Stimulated activated memory B cell treated with anti-CD40 and anti-IgM and Interleukin-4, amounts not matched to agents 10 μg/mL and 1 μg/mL and 100 μg/mL, for 72 hours (primary cell): ENCODE results near the gene NLRP8.
A peak's percentile ranks its signal among the peaks of the same experiment; 100 is the strongest.
"Not testable (repeated sequence)": the region's sequence is repeated elsewhere in the genome, so short reads cannot be mapped to it uniquely, and the experiment has no call there.

Experiments
- ATAC-seq: fragments of 150-1000 bp; cut with Tn5 transposase; 2 replicates; pipeline ENCODE4 v1.10.0; 2021
- H3K27ac Mint-ChIP-seq: one replicate; pipeline ENCODE4 v1.8.0; 2022; ENCODE audit warnings: mild to moderate bottlenecking, mixed read lengths
- H3K27me3 Mint-ChIP-seq: one replicate; pipeline ENCODE4 v1.8.0; 2022; ENCODE audit warnings: mixed read lengths
- H3K36me3 Mint-ChIP-seq: one replicate; pipeline ENCODE4 v1.8.0; 2022; ENCODE audit warnings: mixed read lengths
- H3K4me1 Mint-ChIP-seq: one replicate; pipeline ENCODE4 v1.8.0; 2022; ENCODE audit warnings: mixed read lengths
- H3K4me3 Mint-ChIP-seq: one replicate; pipeline ENCODE4 v1.8.0; 2022; ENCODE audit warnings: mild to moderate bottlenecking, moderate library complexity, mixed read lengths
- H3K9me3 Mint-ChIP-seq: one replicate; pipeline ENCODE4 v1.8.0; 2022; ENCODE audit warnings: mixed read lengths

NLRP8 gene

DNA sequence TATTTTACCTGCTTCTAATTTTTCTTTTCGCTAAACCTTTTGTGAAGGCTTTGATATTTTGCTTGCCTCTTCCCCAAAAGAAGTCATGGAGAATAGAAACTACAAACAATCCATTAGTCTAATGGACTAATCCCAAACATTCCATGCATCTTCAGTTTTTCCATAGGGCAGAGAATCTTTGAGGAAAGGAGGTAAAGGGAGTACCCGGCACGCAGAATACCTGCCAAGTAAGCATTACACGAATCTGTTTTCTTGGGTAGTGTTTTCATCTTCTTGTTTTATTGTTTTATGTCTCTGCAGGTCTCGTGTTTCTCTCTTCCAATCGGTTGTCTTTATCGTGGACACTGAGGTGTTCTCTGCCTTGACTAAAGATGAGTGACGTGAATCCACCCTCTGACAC, at the start of gene NLRP8:
Gene NLRP8 (plus strand): TSS at position 301 of the 400 bp plus-strand sequence.
- ATAC-seq = no peak
- no peak within 1 kb of the TSS for H3K27ac Mint-ChIP-seq
- no peaks in the 10 kb centered on the region for H3K27me3 Mint-ChIP-seq
- H3K9me3 Mint-ChIP-seq = peaks cover 17% of the 10 kb centered on the region
- no peaks in the 10 kb centered on the region for H3K4me1 Mint-ChIP-seq
- H3K36me3 Mint-ChIP-seq = no peaks in the 10 kb centered on the region
- H3K4me3 Mint-ChIP-seq = no peak within 1 kb of the TSS

- Mint-ChIP-seq H3K9me3 (peaks cover 16% of the 10 kb centered on the region), H3K27ac (no peak overlapping the region), H3K4me3 (no peak overlapping the region), H3K4me1 (no peaks in the 10 kb centered on the region), H3K36me3 (no peaks in the 10 kb centered on the region), H3K27me3 (peaks cover 8% of the 10 kb centered on the region)
- ATAC-seq = no peak
Measured at GRCh38 chr19:55898911-55899310, 48.7 kb upstream of the NLRP8 start.

DNA sequence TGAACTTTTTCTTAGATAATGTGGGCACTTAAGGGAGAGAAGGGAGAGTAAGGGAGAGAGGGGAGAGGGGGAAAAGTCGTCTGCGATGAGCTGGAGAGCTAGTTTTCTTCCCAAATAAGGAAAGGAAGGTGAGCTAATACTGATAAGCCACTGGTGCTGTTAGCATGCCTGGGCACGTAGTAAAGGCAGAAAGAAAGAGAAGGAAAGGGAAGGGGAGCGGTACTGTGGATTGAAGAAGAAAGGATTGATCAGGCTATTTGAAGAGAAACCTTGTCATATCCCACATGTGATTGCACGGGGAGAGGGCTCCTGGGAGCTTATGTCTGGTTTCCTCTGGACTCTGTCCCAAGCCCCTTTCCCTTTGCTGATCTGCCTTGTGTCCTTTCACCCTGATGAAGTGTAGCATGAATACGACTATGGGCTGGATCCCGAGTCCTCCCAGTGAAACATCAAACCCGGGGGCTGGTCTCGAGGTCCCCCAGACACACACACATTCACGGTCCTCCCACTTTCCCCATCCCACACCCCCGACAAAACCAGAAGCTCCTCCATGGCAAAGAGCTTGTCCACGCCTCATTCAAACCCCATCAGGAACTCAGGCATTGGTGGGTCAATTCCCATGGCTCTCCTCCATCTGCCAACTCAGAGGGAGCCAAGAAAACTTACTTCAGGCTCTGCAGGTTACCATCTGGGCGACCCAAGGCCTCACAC, 46.1 kb upstream of the NLRP8 start:
- Mint-ChIP-seq H3K36me3 (no peaks in the 10 kb centered on the region), H3K4me1 (no peaks in the 10 kb centered on the region), H3K27me3 (peaks cover 16% of the 10 kb centered on the region), H3K4me3 (no peak overlapping the region), H3K27ac (no peak overlapping the region), H3K9me3 (peaks cover 13% of the 10 kb centered on the region)
- ATAC-seq = no peak

GRCh38 chr19:55902080-55902751, 45.4 kb upstream of the NLRP8 start:
- ATAC-seq = peak; percentile 8

GRCh38 chr19:55907286-55907685, 40.3 kb upstream of the NLRP8 start:
- Mint-ChIP-seq H3K4me1 (no peaks in the 10 kb centered on the region), H3K9me3 (peaks cover 9% of the 10 kb centered on the region)

More at GRCh38 chr19:55902080-55902751, 45.4 kb upstream of the NLRP8 start:
- H3K36me3 Mint-ChIP-seq = no peaks in the 10 kb centered on the region
- peaks cover 10% of the 10 kb centered on the region for H3K9me3 Mint-ChIP-seq
- H3K27ac Mint-ChIP-seq = no peak overlapping the region
- H3K27me3 Mint-ChIP-seq = peaks cover 16% of the 10 kb centered on the region
- no peaks in the 10 kb centered on the region for H3K4me1 Mint-ChIP-seq
- H3K4me3 Mint-ChIP-seq = no peak overlapping the region

DNA sequence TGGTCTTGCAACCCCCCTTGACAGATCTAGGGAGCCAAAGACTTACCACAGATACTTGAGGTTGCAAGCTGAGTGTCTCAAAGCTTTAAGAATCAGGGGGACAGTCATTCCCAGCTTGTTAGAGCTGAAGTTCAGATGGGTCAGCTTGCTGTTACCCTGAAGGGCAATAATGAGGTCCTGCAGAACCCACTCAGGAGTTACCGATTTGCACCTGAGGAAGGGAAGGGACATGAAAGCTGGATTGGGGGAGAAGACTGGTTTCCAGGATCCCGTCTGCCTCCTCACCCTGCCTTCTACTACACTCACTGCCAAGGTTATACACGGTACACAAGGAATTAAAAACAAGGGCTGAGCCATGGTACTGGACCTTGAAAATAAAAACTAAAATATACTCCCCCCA, 39.9 kb upstream of the NLRP8 start:
- Mint-ChIP-seq H3K27me3 (peaks cover 42% of the 10 kb centered on the region), H3K9me3 (peaks cover 9% of the 10 kb centered on the region)

More at GRCh38 chr19:55907286-55907685, 40.3 kb upstream of the NLRP8 start:
- no peak overlapping the region for H3K27ac Mint-ChIP-seq
- ATAC-seq = no peak
- no peak overlapping the region for H3K4me3 Mint-ChIP-seq
- H3K27me3 Mint-ChIP-seq = peaks cover 42% of the 10 kb centered on the region
- H3K36me3 Mint-ChIP-seq = no peaks in the 10 kb centered on the region

GRCh38 chr19:55909801-55910200, 37.8 kb upstream of the NLRP8 start:
- no peak for ATAC-seq
- no peak overlapping the region for H3K27ac Mint-ChIP-seq

More for the DNA sequence above, 39.9 kb upstream of the NLRP8 start:
- Mint-ChIP-seq H3K4me1 (no peaks in the 10 kb centered on the region), H3K27ac (no peak overlapping the region), H3K4me3 (no peak overlapping the region), H3K36me3 (no peaks in the 10 kb centered on the region)
- ATAC-seq = no peak

GRCh38 chr19:55912916-55913315, 34.7 kb upstream of the NLRP8 start:
- ATAC-seq = no peak
- Mint-ChIP-seq H3K27me3 (peaks cover 42% of the 10 kb centered on the region), H3K36me3 (no peaks in the 10 kb centered on the region), H3K4me1 (no peaks in the 10 kb centered on the region), H3K4me3 (no peak overlapping the region), H3K9me3 (peaks cover 13% of the 10 kb centered on the region), H3K27ac (no peak overlapping the region)

More at GRCh38 chr19:55909801-55910200, 37.8 kb upstream of the NLRP8 start:
- Mint-ChIP-seq H3K4me1 (no peaks in the 10 kb centered on the region), H3K4me3 (no peak overlapping the region), H3K27me3 (peaks cover 30% of the 10 kb centered on the region), H3K9me3 (peaks cover 4% of the 10 kb centered on the region), H3K36me3 (no peaks in the 10 kb centered on the region)

GRCh38 chr19:55913643-55914268, 33.9 kb upstream of the NLRP8 start:
- Mint-ChIP-seq H3K36me3 (no peaks in the 10 kb centered on the region), H3K9me3 (peaks cover 17% of the 10 kb centered on the region), H3K27ac (no peak overlapping the region), H3K4me3 (no peak overlapping the region), H3K4me1 (no peaks in the 10 kb centered on the region), H3K27me3 (peaks cover 35% of the 10 kb centered on the region)
- no peak for ATAC-seq

DNA sequence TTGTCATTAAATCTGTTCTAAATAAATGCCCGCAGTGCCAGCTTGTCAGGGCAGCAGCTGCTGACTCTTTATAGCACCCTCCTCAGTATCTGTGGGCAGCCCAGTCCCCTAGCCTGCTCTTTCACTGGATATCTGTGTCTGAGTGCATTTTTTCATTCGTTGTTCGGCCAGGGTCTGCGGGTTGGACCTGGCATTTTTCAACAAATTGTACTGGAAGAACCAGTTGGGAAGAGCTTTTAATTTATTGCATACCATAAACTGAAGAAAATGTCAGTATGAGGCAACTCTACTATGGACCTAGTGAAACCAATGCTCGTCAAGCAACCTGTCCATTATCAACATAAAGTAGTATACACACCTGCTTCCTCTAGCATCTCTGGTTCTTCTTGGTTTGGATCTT, 24.1 kb upstream of the NLRP8 start:
- no peak for ATAC-seq
- H3K36me3 Mint-ChIP-seq = no peaks in the 10 kb centered on the region
- no peak overlapping the region for H3K4me3 Mint-ChIP-seq
- H3K4me1 Mint-ChIP-seq = no peaks in the 10 kb centered on the region
- no peak overlapping the region for H3K27ac Mint-ChIP-seq
- peaks cover 24% of the 10 kb centered on the region for H3K9me3 Mint-ChIP-seq
- H3K27me3 Mint-ChIP-seq = peaks cover 33% of the 10 kb centered on the region

- H3K4me1 Mint-ChIP-seq = no peaks in the 10 kb centered on the region
- no peaks in the 10 kb centered on the region for H3K36me3 Mint-ChIP-seq
- H3K4me3 Mint-ChIP-seq = no peak overlapping the region
- H3K27me3 Mint-ChIP-seq = peaks cover 33% of the 10 kb centered on the region
- peaks cover 15% of the 10 kb centered on the region for H3K9me3 Mint-ChIP-seq
- no peak overlapping the region for H3K27ac Mint-ChIP-seq
- ATAC-seq = no peak
Measured at GRCh38 chr19:55927991-55928390, 19.6 kb upstream of the NLRP8 start.

GRCh38 chr19:55929258-55929657, 18.4 kb upstream of the NLRP8 start:
- not testable (repeated sequence) for ATAC-seq, H3K27ac Mint-ChIP-seq, H3K4me3 Mint-ChIP-seq, H3K4me1 Mint-ChIP-seq, H3K36me3 Mint-ChIP-seq
- Mint-ChIP-seq H3K27me3 (peaks cover 33% of the 10 kb centered on the region), H3K9me3 (peaks cover 12% of the 10 kb centered on the region)

- Mint-ChIP-seq H3K27me3 (peaks cover 20% of the 10 kb centered on the region), H3K4me1 (no peaks in the 10 kb centered on the region), H3K27ac (no peak overlapping the region), H3K36me3 (no peaks in the 10 kb centered on the region), H3K9me3 (peaks cover 12% of the 10 kb centered on the region), H3K4me3 (no peak overlapping the region)
- peak; percentile 57 for ATAC-seq
Measured at GRCh38 chr19:55930996-55931515, 16.6 kb upstream of the NLRP8 start.

GRCh38 chr19:55931936-55932386, 15.7 kb upstream of the NLRP8 start, which contains the start of gene NLRP13:
Gene NLRP13, minus strand, starts transcription at chr19:55932336. Its CDS starts 25 bp downstream, at chr19:55932311.
- H3K4me3 Mint-ChIP-seq = no peak within 1 kb of the TSS
- no peak for ATAC-seq
- no peaks in the 10 kb centered on the region for H3K4me1 Mint-ChIP-seq
- peaks cover 12% of the 10 kb centered on the region for H3K9me3 Mint-ChIP-seq
- H3K36me3 Mint-ChIP-seq = no peaks in the 10 kb centered on the region
- H3K27me3 Mint-ChIP-seq = peaks cover 11% of the 10 kb centered on the region
- no peak within 1 kb of the TSS for H3K27ac Mint-ChIP-seq

GRCh38 chr19:55935206-55935605, 12.4 kb upstream of the NLRP8 start:
- Mint-ChIP-seq H3K9me3 (peaks cover 10% of the 10 kb centered on the region), H3K36me3 (no peaks in the 10 kb centered on the region), H3K27ac (no peak overlapping the region), H3K4me1 (no peaks in the 10 kb centered on the region), H3K4me3 (no peak overlapping the region), H3K27me3 (no peaks in the 10 kb centered on the region)
- ATAC-seq = no peak
